Nephron progenitor cell (in vitro differentiated cells): ENCODE data around the gene NUMB.
"Not testable (repeated sequence)": the region's sequence is repeated elsewhere in the genome, so short reads cannot be mapped to it uniquely, and the experiment has no call there.

Experiments used
- DNase-seq: peaks from one replicate; pipeline ENCODE4 v3.0.0; 2021
- H3K27ac Mint-ChIP-seq: 2 replicates; pipeline ENCODE4 v1.8.0; 2021; ENCODE audit warnings: mild to moderate bottlenecking, moderate library complexity, mixed read lengths
- H3K27me3 Mint-ChIP-seq: 2 replicates; pipeline ENCODE4 v1.8.0; 2021; ENCODE audit warnings: mild to moderate bottlenecking, low read depth, mixed read lengths; ENCODE audit not compliant: poor library complexity
- H3K36me3 Mint-ChIP-seq: 2 replicates; pipeline ENCODE4 v1.8.0; 2021; ENCODE audit warnings: low read depth, mixed read lengths
- H3K4me1 Mint-ChIP-seq: 2 replicates; pipeline ENCODE4 v1.8.0; 2021; ENCODE audit warnings: mixed read lengths
- H3K4me3 Mint-ChIP-seq: 2 replicates; pipeline ENCODE4 v1.8.0; 2021; ENCODE audit warnings: mild to moderate bottlenecking, moderate library complexity, mixed read lengths
- H3K9me3 Mint-ChIP-seq: 2 replicates; pipeline ENCODE4 v1.8.0; 2021; ENCODE audit warnings: mild to moderate bottlenecking, moderate library complexity, mixed read lengths
- CTCF ChIP-seq: fragments of 200-600 bp; sonication (generic); IDR thresholded peaks from 2 replicates; pipeline ENCODE4 v1.5.0; 2021; ENCODE audit warnings: antibody characterized with exemption

NUMB gene

GRCh38 chr14:73402579-73402978 is 55.8 kb downstream of the NUMB start:
- Mint-ChIP-seq H3K36me3 (peaks cover 27% of the 10 kb centered on the region), H3K27ac (no peak overlapping the region), H3K4me3 (no peak overlapping the region), H3K9me3 (peaks cover 4% of the 10 kb centered on the region), H3K4me1 (peaks cover 8% of the 10 kb centered on the region), H3K27me3 (no peaks in the 10 kb centered on the region)
- DNase-seq: no peak
- TF ChIP-seq CTCF: no peak

GRCh38 chr14:73397810-73398209 is 60.5 kb downstream of the NUMB start:
- H3K9me3 Mint-ChIP-seq: no peaks in the 10 kb centered on the region
- peak overlapping the region; percentile 4 for H3K27ac Mint-ChIP-seq
- no peak overlapping the region for H3K4me3 Mint-ChIP-seq
- peaks cover 10% of the 10 kb centered on the region for H3K4me1 Mint-ChIP-seq
- TF ChIP-seq CTCF: no peak
- DNase-seq: no peak
- H3K27me3 Mint-ChIP-seq: no peaks in the 10 kb centered on the region
- H3K36me3 Mint-ChIP-seq: no peaks in the 10 kb centered on the region

- Mint-ChIP-seq H3K4me1 (peaks cover 10% of the 10 kb centered on the region), H3K27me3 (no peaks in the 10 kb centered on the region)
These were observed 64.0 kb downstream of the NUMB start for GRCh38 chr14:73394317-73394716.

GRCh38 chr14:73393375-73393774 is 65.0 kb downstream of the NUMB start:
- TF ChIP-seq CTCF: no peak
- Mint-ChIP-seq H3K9me3 (no peaks in the 10 kb centered on the region), H3K4me3 (no peak overlapping the region), H3K4me1 (peaks cover 10% of the 10 kb centered on the region), H3K27ac (no peak overlapping the region), H3K27me3 (no peaks in the 10 kb centered on the region), H3K36me3 (peaks cover 5% of the 10 kb centered on the region)
- no peak for DNase-seq

More at GRCh38 chr14:73394317-73394716, 64.0 kb downstream of the NUMB start:
- Mint-ChIP-seq H3K36me3 (peaks cover 5% of the 10 kb centered on the region), H3K9me3 (no peaks in the 10 kb centered on the region), H3K4me3 (no peak overlapping the region), H3K27ac (no peak overlapping the region)
- TF ChIP-seq CTCF: no peak
- DNase-seq: no peak

- DNase-seq: no peak
- Mint-ChIP-seq H3K27ac (no peak overlapping the region), H3K9me3 (no peaks in the 10 kb centered on the region), H3K4me1 (peaks cover 3% of the 10 kb centered on the region), H3K4me3 (no peak overlapping the region), H3K36me3 (peaks cover 5% of the 10 kb centered on the region), H3K27me3 (no peaks in the 10 kb centered on the region)
- TF ChIP-seq CTCF: no peak
These were observed 65.8 kb downstream of the NUMB start for GRCh38 chr14:73392329-73393257.

GRCh38 chr14:73387860-73388259 is 70.5 kb downstream of the NUMB start:
- H3K36me3 Mint-ChIP-seq: peaks cover 38% of the 10 kb centered on the region
- not testable (repeated sequence) for H3K27ac Mint-ChIP-seq, H3K4me3 Mint-ChIP-seq, H3K4me1 Mint-ChIP-seq, DNase-seq, H3K27me3 Mint-ChIP-seq
- peaks cover 30% of the 10 kb centered on the region for H3K9me3 Mint-ChIP-seq
